ENCODE data around the gene FAM151B. TPM values are rescaled to one million over a fixed set of nuclear protein-coding genes. Genes with fewer than 3 reads are reported as not detected.

Gene FAM151B
- total and polyA plus RNA-seq, 2 of the 13 experiments (the other 11 are each of a cell fraction or from before 2014, with no cell fraction given) = 0.61 to 1.0 TPM

DNA sequence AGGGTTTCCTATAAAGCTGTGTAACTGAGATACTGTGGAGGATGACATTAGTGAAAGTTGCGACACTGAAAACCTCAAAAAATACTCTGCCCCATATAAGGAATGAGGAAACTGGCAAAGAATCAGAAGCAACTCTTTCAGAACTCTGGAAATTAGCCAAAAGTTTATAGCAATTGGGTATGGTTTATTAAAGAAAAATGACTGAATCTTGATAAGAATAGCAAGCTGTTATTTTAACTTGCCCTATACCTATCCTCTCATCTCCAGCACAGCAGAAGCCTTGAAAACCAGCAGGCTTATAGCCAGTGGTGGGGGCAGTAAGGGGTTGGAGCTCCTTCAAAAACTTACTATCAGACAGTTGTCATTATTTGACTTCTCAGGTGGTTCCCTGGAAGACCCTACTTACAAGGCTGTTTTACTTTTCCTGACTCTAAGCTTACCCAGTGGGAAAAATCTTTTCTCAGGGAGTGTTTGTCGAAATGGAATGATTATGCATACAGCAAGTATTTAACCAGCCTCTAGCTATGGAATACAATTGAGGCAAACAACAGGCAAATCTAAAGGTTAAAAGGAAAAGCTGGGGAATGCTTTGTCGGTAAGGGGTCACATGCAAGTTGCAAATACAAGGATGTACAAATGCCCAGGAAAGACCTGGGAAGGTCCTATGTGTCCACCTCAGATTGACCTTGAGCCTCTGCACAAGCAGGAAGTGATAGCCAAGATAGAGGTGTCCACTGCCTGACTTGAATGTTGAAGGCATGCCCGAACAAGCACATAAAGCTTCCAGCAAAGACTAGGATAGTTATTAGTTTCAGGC lies 21.0 kb upstream of the FAM151B start (continued):
- TF ChIP-seq, protein P1, sequence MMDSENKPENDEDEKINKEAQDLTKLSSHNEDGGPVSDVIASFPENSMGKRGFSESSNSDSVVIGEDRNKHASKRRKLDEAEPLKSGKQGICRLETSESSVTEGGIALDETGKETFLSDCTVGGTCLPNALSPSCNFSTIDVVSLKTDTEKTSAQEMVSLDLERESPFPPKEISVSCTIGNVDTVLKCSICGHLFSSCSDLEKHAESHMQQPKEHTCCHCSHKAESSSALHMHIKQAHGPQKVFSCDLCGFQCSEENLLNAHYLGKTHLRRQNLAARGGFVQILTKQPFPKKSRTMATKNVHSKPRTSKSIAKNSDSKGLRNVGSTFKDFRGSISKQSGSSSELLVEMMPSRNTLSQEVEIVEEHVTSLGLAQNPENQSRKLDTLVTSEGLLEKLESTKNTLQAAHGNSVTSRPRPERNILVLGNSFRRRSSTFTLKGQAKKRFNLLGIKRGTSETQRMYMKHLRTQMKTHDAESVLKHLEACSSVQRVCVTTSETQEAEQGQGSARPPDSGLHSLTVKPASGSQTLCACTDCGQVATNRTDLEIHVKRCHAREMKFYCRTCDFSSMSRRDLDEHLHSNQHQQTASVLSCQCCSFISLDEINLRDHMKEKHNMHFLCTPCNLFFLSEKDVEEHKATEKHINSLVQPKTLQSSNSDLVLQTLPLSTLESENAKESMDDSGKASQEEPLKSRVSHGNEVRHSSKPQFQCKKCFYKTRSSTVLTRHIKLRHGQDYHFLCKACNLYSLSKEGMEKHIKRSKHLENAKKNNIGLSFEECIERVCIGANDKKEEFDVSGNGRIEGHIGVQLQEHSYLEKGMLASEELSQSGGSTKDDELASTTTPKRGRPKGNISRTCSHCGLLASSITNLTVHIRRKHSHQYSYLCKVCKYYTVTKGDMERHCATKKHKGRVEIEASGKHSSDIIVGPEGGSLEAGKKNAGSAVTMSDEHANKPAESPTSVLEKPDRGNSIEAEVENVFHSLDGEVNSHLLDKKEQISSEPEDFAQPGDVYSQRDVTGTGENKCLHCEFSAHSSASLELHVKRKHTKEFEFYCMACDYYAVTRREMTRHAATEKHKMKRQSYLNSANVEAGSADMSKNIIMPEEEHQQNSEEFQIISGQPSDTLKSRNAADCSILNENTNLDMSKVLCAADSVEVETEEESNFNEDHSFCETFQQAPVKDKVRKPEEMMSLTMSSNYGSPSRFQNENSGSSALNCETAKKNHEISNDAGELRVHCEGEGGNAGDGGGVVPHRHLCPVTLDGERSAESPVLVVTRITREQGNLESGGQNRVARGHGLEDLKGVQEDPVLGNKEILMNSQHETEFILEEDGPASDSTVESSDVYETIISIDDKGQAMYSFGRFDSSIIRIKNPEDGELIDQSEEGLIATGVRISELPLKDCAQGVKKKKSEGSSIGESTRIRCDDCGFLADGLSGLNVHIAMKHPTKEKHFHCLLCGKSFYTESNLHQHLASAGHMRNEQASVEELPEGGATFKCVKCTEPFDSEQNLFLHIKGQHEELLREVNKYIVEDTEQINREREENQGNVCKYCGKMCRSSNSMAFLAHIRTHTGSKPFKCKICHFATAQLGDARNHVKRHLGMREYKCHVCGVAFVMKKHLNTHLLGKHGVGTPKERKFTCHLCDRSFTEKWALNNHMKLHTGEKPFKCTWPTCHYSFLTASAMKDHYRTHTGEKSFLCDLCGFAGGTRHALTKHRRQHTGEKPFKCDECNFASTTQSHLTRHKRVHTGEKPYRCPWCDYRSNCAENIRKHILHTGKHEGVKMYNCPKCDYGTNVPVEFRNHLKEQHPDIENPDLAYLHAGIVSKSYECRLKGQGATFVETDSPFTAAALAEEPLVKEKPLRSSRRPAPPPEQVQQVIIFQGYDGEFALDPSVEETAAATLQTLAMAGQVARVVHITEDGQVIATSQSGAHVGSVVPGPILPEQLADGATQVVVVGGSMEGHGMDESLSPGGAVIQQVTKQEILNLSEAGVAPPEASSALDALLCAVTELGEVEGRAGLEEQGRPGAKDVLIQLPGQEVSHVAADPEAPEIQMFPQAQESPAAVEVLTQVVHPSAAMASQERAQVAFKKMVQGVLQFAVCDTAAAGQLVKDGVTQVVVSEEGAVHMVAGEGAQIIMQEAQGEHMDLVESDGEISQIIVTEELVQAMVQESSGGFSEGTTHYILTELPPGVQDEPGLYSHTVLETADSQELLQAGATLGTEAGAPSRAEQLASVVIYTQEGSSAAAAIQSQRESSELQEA (CRISPR knock-in tag; IDR thresholded peaks at IDR 0.05; ENCODE audit: not compliant biosample characterization) = no peak
- no peak for TF ChIP-seq DMAP1 (CRISPR knock-in tag; IDR thresholded peaks at IDR 0.05)
- TF ChIP-seq BORCS8-MEF2B (CRISPR knock-in tag; IDR thresholded peaks at IDR 0.05) = no peak
- no peak for TF ChIP-seq ELF4 (CRISPR knock-in tag; IDR thresholded peaks at IDR 0.05; ENCODE audit: borderline replicate concordance)
- TF ChIP-seq, protein P2, sequence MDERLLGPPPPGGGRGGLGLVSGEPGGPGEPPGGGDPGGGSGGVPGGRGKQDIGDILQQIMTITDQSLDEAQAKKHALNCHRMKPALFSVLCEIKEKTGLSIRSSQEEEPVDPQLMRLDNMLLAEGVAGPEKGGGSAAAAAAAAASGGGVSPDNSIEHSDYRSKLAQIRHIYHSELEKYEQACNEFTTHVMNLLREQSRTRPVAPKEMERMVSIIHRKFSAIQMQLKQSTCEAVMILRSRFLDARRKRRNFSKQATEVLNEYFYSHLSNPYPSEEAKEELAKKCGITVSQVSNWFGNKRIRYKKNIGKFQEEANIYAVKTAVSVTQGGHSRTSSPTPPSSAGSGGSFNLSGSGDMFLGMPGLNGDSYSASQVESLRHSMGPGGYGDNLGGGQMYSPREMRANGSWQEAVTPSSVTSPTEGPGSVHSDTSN (CRISPR knock-in tag; IDR thresholded peaks at IDR 0.05) = no peak
- TF ChIP-seq, protein P3, sequence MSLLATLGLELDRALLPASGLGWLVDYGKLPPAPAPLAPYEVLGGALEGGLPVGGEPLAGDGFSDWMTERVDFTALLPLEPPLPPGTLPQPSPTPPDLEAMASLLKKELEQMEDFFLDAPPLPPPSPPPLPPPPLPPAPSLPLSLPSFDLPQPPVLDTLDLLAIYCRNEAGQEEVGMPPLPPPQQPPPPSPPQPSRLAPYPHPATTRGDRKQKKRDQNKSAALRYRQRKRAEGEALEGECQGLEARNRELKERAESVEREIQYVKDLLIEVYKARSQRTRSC (CRISPR knock-in tag; IDR thresholded peaks at IDR 0.05; ENCODE audit: low read depth) = no peak
- no peak for TF ChIP-seq ZNF382 (CRISPR knock-in tag; IDR thresholded peaks at IDR 0.05; ENCODE audit: borderline replicate concordance)
- peak; percentile 39; the same call in 1 of the 2 replicates for TF ChIP-seq PAXIP1 (CRISPR knock-in tag; conservative IDR thresholded peaks at IDR 0.05)
- no peak for TF ChIP-seq LBX2 (CRISPR knock-in tag; IDR thresholded peaks at IDR 0.05; ENCODE audit: borderline replicate concordance)
- TF ChIP-seq ZNF766 (CRISPR knock-in tag; IDR thresholded peaks at IDR 0.05; ENCODE audit: borderline replicate concordance) = no peak
- TF ChIP-seq HOMEZ (CRISPR knock-in tag; IDR thresholded peaks at IDR 0.05; ENCODE audit: low read depth) = peak; percentile 47; the same call in 1 of the 2 replicates

All from HepG2 (cell line).